ENCODE results near the gene POLE4. TPM values are rescaled to one million over a fixed set of nuclear protein-coding genes. Genes with fewer than 3 reads are reported as not detected.

Gene POLE4
- total RNA-seq, 1 experiment from 2014 or later, result 25.6 TPM

GRCh38 chr2:74991977-74992376 is 33.5 kb downstream of the POLE4 start:
- no peak overlapping the region for H2AFZ ChIP-seq (ENCODE audit: low read depth, low read length, poor library complexity, severe bottlenecking)
- H3K4me2 ChIP-seq (ENCODE audit: low read length), result no peak overlapping the region
- no peaks in the 10 kb centered on the region for H3K9me3 ChIP-seq (ENCODE audit: control insufficient read depth in 1 of 2, insufficient read depth in 1 of 2, low read depth in 1 of 2, low read length in 2 of 2)
- H3K79me2 ChIP-seq (ENCODE audit: insufficient read depth, low read length), result no peaks in the 10 kb centered on the region
- H3K9ac ChIP-seq (ENCODE audit: low read length), result no peak overlapping the region
- no peaks in the 10 kb centered on the region for H3K36me3 ChIP-seq (ENCODE audit: control insufficient read depth in 1 of 2, insufficient read depth in 2 of 2, low read length in 2 of 2)
- 0 out of 2 replicates have a peak, but pooled peaks cover 3% of the 10 kb centered on the region for H3K27me3 ChIP-seq (ENCODE audit: insufficient read depth, low read length)
- BruUV-seq (replicated peaks), result no TSS peak
- H3K27ac ChIP-seq (ENCODE audit: low read depth, low read length), result no peak overlapping the region
- POLR2A ChIA-PET, result no interaction called here
- H3K4me1 ChIP-seq (ENCODE audit: control insufficient read depth in 1 of 2, insufficient read depth in 2 of 2, low read length in 2 of 2), result no peaks in the 10 kb centered on the region
- no peaks in the 10 kb centered on the region for H3K9me2 ChIP-seq (ENCODE audit: insufficient read depth)
- RAD21 ChIA-PET (ENCODE audit: low non-redundant PET in 1 of 2, low total read pairs in 2 of 2, uncharacterized antibody in 2 of 2, unreplicated experiment in 2 of 2), result no interaction called here
- CTCF ChIA-PET, result no interaction called here
- no peaks in the 10 kb centered on the region for H4K20me1 ChIP-seq (ENCODE audit: insufficient read depth)
- H3K4me3 ChIP-seq (replicated peaks in 1 of 2; ENCODE audit: low read depth in 1 of 2, low read length in 2 of 2), result no peak overlapping the region
- intact Hi-C loops (cut with micrococcal nuclease), result no loop called here
- TF ChIP-seq SRF (IDR thresholded peaks at IDR 0.05; ENCODE audit: low read depth), result no peak
- TF ChIP-seq EZH2phosphoT487 (IDR thresholded peaks at IDR 0.05; ENCODE audit: borderline replicate concordance), result no peak
- TF ChIP-seq ELF1 (IDR thresholded peaks at IDR 0.05; ENCODE audit: borderline replicate concordance, low read depth), result no peak
- no peak for TF ChIP-seq ATF3 (IDR thresholded peaks at IDR 0.05)
- TF ChIP-seq SP1 (IDR thresholded peaks at IDR 0.05; ENCODE audit: low read depth), result no peak
- DNase-seq (ENCODE audit: low read depth, low spot score), result no peak
- no peak for ATAC-seq

- RAD21 ChIA-PET (ENCODE audit: low non-redundant PET in 1 of 2, low total read pairs in 2 of 2, uncharacterized antibody in 2 of 2, unreplicated experiment in 2 of 2), result no interaction called here
- Histone ChIP-seq H3K79me2 (ENCODE audit: insufficient read depth, low read length) (no peaks in the 10 kb centered on the region), H3K9me3 (ENCODE audit: control insufficient read depth in 1 of 2, insufficient read depth in 1 of 2, low read depth in 1 of 2, low read length in 2 of 2) (peaks cover 0 to 3% of the 10 kb centered on the region in 2 experiments; a peak in 1 of 4 replicates), H3K4me1 (ENCODE audit: control insufficient read depth in 1 of 2, insufficient read depth in 2 of 2, low read length in 2 of 2) (no peaks in the 10 kb centered on the region), H3K27ac (ENCODE audit: low read depth, low read length) (no peak overlapping the region), H3K9me2 (ENCODE audit: insufficient read depth) (no peaks in the 10 kb centered on the region), H3K9ac (ENCODE audit: low read length) (no peak overlapping the region), H3K27me3 (ENCODE audit: insufficient read depth, low read length) (no peaks in the 10 kb centered on the region), H2AFZ (ENCODE audit: low read depth, low read length, poor library complexity, severe bottlenecking) (no peak overlapping the region), H3K4me3 (replicated peaks in 1 of 2; ENCODE audit: low read depth in 1 of 2, low read length in 2 of 2) (no peak overlapping the region), H3K4me2 (ENCODE audit: low read length) (no peak overlapping the region), H3K36me3 (ENCODE audit: control insufficient read depth in 1 of 2, insufficient read depth in 2 of 2, low read length in 2 of 2) (no peaks in the 10 kb centered on the region), H4K20me1 (ENCODE audit: insufficient read depth) (no peaks in the 10 kb centered on the region)
- intact Hi-C loops (cut with micrococcal nuclease), result no loop called here
- DNase-seq (ENCODE audit: low read depth, low spot score) (no peak), ATAC-seq (no peak)
- BruUV-seq (replicated peaks), result no TSS peak
- CTCF ChIA-PET, result no interaction called here
- TF ChIP-seq EGR1 (IDR thresholded peaks at IDR 0.05; ENCODE audit: low read depth) (no peak), SRF (IDR thresholded peaks at IDR 0.05; ENCODE audit: low read depth) (no peak), REST (IDR thresholded peaks at IDR 0.05; ENCODE audit: low read depth) (no peak), EZH2 (IDR thresholded peaks at IDR 0.05) (no peak), JUND (IDR thresholded peaks at IDR 0.05) (no peak), POLR2A (IDR thresholded peaks at IDR 0.05; ENCODE audit: borderline replicate concordance, extremely low read depth, insufficient read depth, insufficient read length) (no peak), RAD21 (IDR thresholded peaks at IDR 0.05; ENCODE audit: low read depth) (no peak), ZNF274 (IDR thresholded peaks at IDR 0.05; ENCODE audit: low read depth, low read length) (no peak)
- POLR2A ChIA-PET, result no interaction called here
Measured at GRCh38 chr2:74999468-74999867, 41.0 kb downstream of the POLE4 start.
